Prostate gland (tissue), 2 donors: Measurements from ENCODE around the gene RALA. TPM values are rescaled to one million over a fixed set of nuclear protein-coding genes. Genes with fewer than 3 reads are reported as not detected.

Experiments
- DNase-seq: peaks from one replicate; pipeline ENCODE4 v3.0.0-alpha.2; 2019; ENCODE audit warnings: low spot score
- H3K27ac ChIP-seq, 2 donors: fragments of 200-600 bp; sonication (generic); 2 replicates each; pipeline ENCODE4 v1.5.1; 2017 to 2019
- H3K27me3 ChIP-seq: fragments of 200-600 bp; sonication (generic); replicated peaks from 2 replicates; pipeline ENCODE4 v1.5.1; 2019; ENCODE audit not compliant: insufficient read depth
- H3K36me3 ChIP-seq, 2 donors: fragments of 200-600 bp; sonication (generic); 1 replicate in 1 of 2; 2 replicates in 1 of 2; pipeline versions ENCODE4 v1.5.1 to v1.8.1; 2017 to 2019
- H3K4me1 ChIP-seq: fragments of 200-600 bp; sonication (generic); replicated peaks from 2 replicates; pipeline ENCODE4 v1.5.1; 2019
- H3K4me3 ChIP-seq, 2 donors: fragments of 200-600 bp; sonication (generic); 2 replicates each; pipeline ENCODE4 v1.5.1; 2017 to 2019
- H3K9me3 ChIP-seq: fragments of 200-600 bp; sonication (generic); 2 replicates; pipeline ENCODE4 v1.5.1; 2017
- CTCF ChIP-seq, 4 experiments: fragments of 200-600 bp in 2 of 4; fragments of 450-650 bp in 2 of 4; sonication (generic) in 2 of 4; IDR thresholded peaks; 1 replicate in 3 of 4; 2 replicates in 1 of 4; pipeline ENCODE4 v1.5.1; 2016 to 2019; ENCODE audit warnings: antibody characterized with exemption in 4 of 4, mild to moderate bottlenecking in 2 of 4, moderate library complexity in 2 of 4
- POLR2A ChIP-seq: fragments of 450-650 bp; IDR thresholded peaks from one replicate; pipeline ENCODE4 v1.6.1; 2016; ENCODE audit warnings: antibody characterized with exemption, mild to moderate bottlenecking
- POLR2AphosphoS5 ChIP-seq: sonication (generic); formaldehyde crosslinking; IDR thresholded peaks from one replicate; pipeline ENCODE4 v1.6.1; 2017; ENCODE audit warnings: antibody characterized with exemption
- WGBS: methylation state at CpG from one replicate; pipeline ENCODE4 v1.1.5; 2018; 5-methylcytosine and 5-hydroxymethylcytosine counted together
- intact Hi-C: fragments of 100-400 bp; cut with DNase I; formaldehyde crosslinking; loops from one replicate; pipeline ENCODE4 v1.14.2; 2022
- total RNA-seq, 2 donors: library from RNA; depleted of rRNA; stranded (reverse); fragments of >200 nt; gene quantifications; one replicate each; pipeline ENCODE4 v1.1.0, GENCODE V29; 2016

RALA gene
- total RNA-seq, 2 donors from 2014 or later, result 11.9 to 14.7 TPM

DNA sequence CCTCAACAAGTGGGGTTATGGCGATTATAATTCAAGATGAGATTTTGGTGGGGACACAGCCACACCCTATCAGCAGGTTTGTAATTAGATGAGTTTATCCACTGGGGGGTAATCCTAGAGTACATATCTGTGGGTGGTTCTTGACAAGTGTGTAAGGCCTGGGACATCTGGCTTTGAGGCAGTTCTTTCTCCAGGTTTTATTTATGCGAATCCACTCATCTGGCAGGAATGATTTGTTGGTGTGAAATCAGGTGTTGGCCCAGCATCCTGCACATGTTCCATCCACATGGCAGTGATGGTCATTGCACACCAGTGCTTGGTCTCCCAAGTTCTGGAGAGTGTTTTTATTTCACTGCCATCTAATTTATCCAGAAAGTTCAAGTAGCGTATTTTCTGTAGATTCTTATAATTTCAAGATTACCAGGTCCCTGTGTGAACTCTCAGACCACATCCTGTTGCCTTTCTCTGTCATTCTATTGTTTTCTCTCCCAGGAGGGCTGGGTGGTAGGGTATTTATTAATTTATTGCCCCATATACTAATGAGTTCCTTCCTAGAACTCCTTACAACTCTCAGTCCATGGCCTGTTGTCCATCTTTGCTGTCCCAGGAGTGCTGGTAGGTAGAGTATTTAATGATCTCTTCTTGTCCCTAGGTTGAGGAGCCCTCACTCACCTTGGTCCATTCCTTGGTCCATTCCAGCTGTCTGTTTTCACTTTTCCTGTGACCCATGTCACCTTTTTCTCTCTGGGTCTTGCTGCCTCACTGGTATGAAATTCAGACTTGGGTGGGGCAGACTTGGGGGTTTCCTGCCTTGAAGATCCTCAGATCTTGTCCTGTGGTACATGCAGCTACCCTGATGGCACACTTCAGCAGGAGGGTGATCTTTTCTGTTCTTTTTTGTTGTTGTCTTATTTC, 10.4 kb downstream of the RALA start:
- no peak for TF ChIP-seq POLR2AphosphoS5
- TF ChIP-seq POLR2A, result no peak
- TF ChIP-seq CTCF (IDR thresholded peaks at IDR 0.05), result no peak
- DNase-seq, result no peak
- WGBS, result 97% methylated on average over 3 of the region's 3 CpGs
- no peak overlapping the region for H3K27ac ChIP-seq
- H3K4me1 ChIP-seq, result no peaks in the 10 kb centered on the region
- H3K9me3 ChIP-seq, result no peaks in the 10 kb centered on the region
- no peaks in the 10 kb centered on the region for H3K27me3 ChIP-seq
- no peak overlapping the region for H3K4me3 ChIP-seq
- H3K36me3 ChIP-seq, result no peaks in the 10 kb centered on the region
- intact Hi-C loops, result no loop called here

DNA sequence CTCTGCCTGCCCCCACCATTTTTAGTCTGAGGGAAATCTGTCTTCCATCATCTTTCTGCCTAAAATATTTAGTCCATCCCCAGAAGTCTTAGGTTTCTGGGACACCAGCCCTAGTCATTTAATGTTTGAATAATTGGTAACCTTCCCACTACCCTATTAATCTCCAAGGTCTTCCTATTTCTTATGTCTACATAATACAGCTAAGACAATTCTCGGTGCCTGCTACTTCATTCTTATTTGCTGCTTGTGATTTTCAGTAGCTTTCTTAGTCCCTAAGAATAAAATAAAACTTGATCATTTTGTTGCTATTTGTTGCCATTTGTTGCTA, 11.1 kb downstream of the RALA start:
- no peak for DNase-seq
- no peaks in the 10 kb centered on the region for H3K36me3 ChIP-seq
- no peak overlapping the region for H3K27ac ChIP-seq
- intact Hi-C loops, result no loop called here
- no peaks in the 10 kb centered on the region for H3K27me3 ChIP-seq
- H3K4me3 ChIP-seq, result no peak overlapping the region
- TF ChIP-seq POLR2AphosphoS5, result no peak
- no peak for TF ChIP-seq CTCF (IDR thresholded peaks at IDR 0.05)
- TF ChIP-seq POLR2A, result no peak
- no peaks in the 10 kb centered on the region for H3K4me1 ChIP-seq
- no peaks in the 10 kb centered on the region for H3K9me3 ChIP-seq
- 74% methylated on average over 1 of the region's 1 CpG for WGBS

- H3K4me1 ChIP-seq, result no peaks in the 10 kb centered on the region
- H3K9me3 ChIP-seq, result no peaks in the 10 kb centered on the region
- DNase-seq, result no peak
- H3K27me3 ChIP-seq, result no peaks in the 10 kb centered on the region
- TF ChIP-seq POLR2AphosphoS5, result no peak
- TF ChIP-seq CTCF (IDR thresholded peaks at IDR 0.05), result no peak
- no peak for TF ChIP-seq POLR2A
- no peak overlapping the region for H3K27ac ChIP-seq
- H3K4me3 ChIP-seq, result no peak overlapping the region
- intact Hi-C loops, result no loop called here
- no peaks in the 10 kb centered on the region for H3K36me3 ChIP-seq
Observed at GRCh38 chr7:39637400-39637799, 14.0 kb downstream of the RALA start.

DNA sequence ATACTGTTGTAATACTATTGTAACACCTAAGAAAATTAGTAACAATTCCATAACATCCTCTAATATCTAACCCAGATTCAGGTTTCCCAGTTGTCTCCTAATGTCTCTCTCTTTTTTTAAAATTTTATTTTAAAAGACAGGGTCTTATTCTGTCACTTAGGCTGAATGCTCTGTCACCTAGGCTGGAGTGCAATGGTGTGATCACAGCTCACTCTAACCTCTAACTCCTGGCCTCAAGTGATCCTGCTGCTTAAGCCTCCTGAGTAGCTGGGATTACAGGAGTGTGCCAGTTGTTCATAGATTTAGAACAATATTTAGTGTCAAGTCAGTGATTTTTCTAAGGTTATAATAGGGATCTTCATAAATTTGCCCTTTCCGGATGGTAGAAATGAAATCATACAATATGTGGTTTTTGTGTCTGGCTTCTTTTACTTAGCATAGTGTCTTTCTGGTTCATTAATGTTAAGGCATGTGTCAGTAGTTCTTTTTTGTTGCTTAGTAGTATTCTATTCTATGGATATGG, 14.7 kb downstream of the RALA start:
- 96% methylated on average over 1 of the region's 1 CpG for WGBS
- DNase-seq, result no peak
- intact Hi-C loops, result no loop called here
- H3K27me3 ChIP-seq, result no peaks in the 10 kb centered on the region
- H3K36me3 ChIP-seq, result no peaks in the 10 kb centered on the region
- H3K4me1 ChIP-seq, result no peaks in the 10 kb centered on the region
- no peak overlapping the region for H3K4me3 ChIP-seq
- no peak for TF ChIP-seq POLR2AphosphoS5
- TF ChIP-seq CTCF (IDR thresholded peaks at IDR 0.05), result no peak
- no peak for TF ChIP-seq POLR2A
- no peaks in the 10 kb centered on the region for H3K9me3 ChIP-seq
- no peak overlapping the region for H3K27ac ChIP-seq

DNA sequence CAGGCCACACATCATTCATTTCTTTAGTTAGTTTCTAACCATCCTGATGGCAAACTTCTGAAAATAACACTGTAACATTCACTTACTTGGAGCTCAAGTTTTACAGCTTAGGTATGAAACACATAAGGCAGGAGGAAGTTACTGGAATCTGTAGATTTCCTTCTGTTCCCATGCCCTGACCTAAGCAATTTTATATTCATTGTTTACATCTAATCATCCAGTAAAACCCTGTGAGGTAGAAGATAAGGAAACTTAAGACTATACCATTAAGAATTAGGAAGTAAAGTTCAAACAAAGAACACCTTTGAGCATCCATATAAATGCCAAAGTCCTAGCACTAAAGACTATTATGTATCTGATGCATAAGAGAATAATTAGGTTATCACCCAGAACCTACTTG, 19.5 kb downstream of the RALA start:
- Histone ChIP-seq H3K9me3 (no peaks in the 10 kb centered on the region), H3K4me1 (peaks cover 4% of the 10 kb centered on the region), H3K36me3 (no peaks in the 10 kb centered on the region), H3K27ac (no peak overlapping the region), H3K27me3 (no peaks in the 10 kb centered on the region), H3K4me3 (no peak overlapping the region)
- no peak for DNase-seq
- intact Hi-C loops, result no loop called here
- no peak for TF ChIP-seq POLR2AphosphoS5
- TF ChIP-seq POLR2A, result no peak
- TF ChIP-seq CTCF (IDR thresholded peaks at IDR 0.05), result no peak
